HG03571 (cell line): ENCODE results near the gene TGIF1.
"Not testable (repeated sequence)": the region's sequence is repeated elsewhere in the genome, so short reads cannot be mapped to it uniquely, and the experiment has no call there.

Experiments used
- ATAC-seq: cut with Tn5 transposase; IDR thresholded peaks from one replicate; pipeline ENCODE4 v1.9.1; 2021; ENCODE audit not compliant: unreplicated experiment

TGIF1 gene

GRCh38 chr18:3455090-3455635 lies 5.2 kb downstream of the TGIF1 start:
- ATAC-seq: no peak

GRCh38 chr18:3455907-3456685 lies 6.1 kb downstream of the TGIF1 start:
- ATAC-seq: no peak

GRCh38 chr18:3456686-3457069 lies 6.7 kb downstream of the TGIF1 start:
- ATAC-seq: no peak

GRCh38 chr18:3457261-3457724 lies 7.3 kb downstream of the TGIF1 start:
- no peak for ATAC-seq

- no peak for ATAC-seq
These were observed 8.4 kb downstream of the TGIF1 start for GRCh38 chr18:3458378-3458777.

GRCh38 chr18:3458952-3459853 lies 9.2 kb downstream of the TGIF1 start:
- ATAC-seq: no peak

- ATAC-seq: no peak
These were observed 10.9 kb downstream of the TGIF1 start for GRCh38 chr18:3460823-3461398.

GRCh38 chr18:3461704-3462103 lies 11.7 kb downstream of the TGIF1 start:
- ATAC-seq: no peak

- no peak for ATAC-seq
These were observed 13.1 kb downstream of the TGIF1 start for GRCh38 chr18:3463051-3463450.

- ATAC-seq: no peak
These were observed 16.1 kb downstream of the TGIF1 start for GRCh38 chr18:3466045-3466444.

GRCh38 chr18:3466872-3467271 lies 16.9 kb downstream of the TGIF1 start:
- ATAC-seq: no peak

GRCh38 chr18:3468066-3468705 lies 18.2 kb downstream of the TGIF1 start:
- no peak for ATAC-seq

- ATAC-seq: no peak
These were observed 18.9 kb downstream of the TGIF1 start for GRCh38 chr18:3468833-3469232.

GRCh38 chr18:3471141-3471648 lies 21.2 kb downstream of the TGIF1 start:
- no peak for ATAC-seq

- not testable (repeated sequence) for ATAC-seq
These were observed 22.1 kb downstream of the TGIF1 start for GRCh38 chr18:3472121-3472520.

- ATAC-seq: peak; percentile 95
These were observed 22.9 kb downstream of the TGIF1 start for GRCh38 chr18:3472681-3473544.

GRCh38 chr18:3478262-3478978 lies 28.4 kb downstream of the TGIF1 start:
- no peak for ATAC-seq

- ATAC-seq: no peak
These were observed 30.1 kb downstream of the TGIF1 start for GRCh38 chr18:3479978-3480509.
